WTC11 (cell line): ENCODE results near the gene FHL3. TPM values are rescaled to one million over a fixed set of nuclear protein-coding genes. Genes with fewer than 3 reads are reported as not detected.

Experiments
- ATAC-seq: fragments of 200-7000 bp; cut with Tn5 transposase; 2 replicates; pipeline ENCODE4 v1.10.0; 2021; ENCODE audit warnings: mild to moderate bottlenecking, moderate library complexity
- Bru-seq: library from RNA; stranded (reverse); fragments of 400-500 nt; gene quantifications from one replicate; lab custom pipeline; 2021; lab: Mats Ljungman, UMichigan
- CTCF ChIA-PET: fragments of 300-600 bp; sonication (Branson Sonifier 250); formaldehyde crosslinking; loops from one replicate; lab custom pipeline; 2021; ENCODE audit warnings: antibody characterized with exemption; lab: Charles Lee
- POLR2A ChIA-PET: fragments of 350-600 bp; sonication (Branson Sonifier 250); formaldehyde crosslinking; loops from one replicate; lab custom pipeline; 2021; ENCODE audit warnings: antibody characterized with exemption; lab: Charles Lee
- DNase-seq: peaks from one replicate; pipeline ENCODE4 v3.0.0; 2021; ENCODE audit warnings: low spot score
- H3K27ac Mint-ChIP-seq: 2 replicates; pipeline ENCODE4 v1.8.0; 2021; ENCODE audit warnings: mixed read lengths
- H3K27me3 Mint-ChIP-seq: 2 replicates; pipeline ENCODE4 v1.8.0; 2021; ENCODE audit warnings: low read depth, mild to moderate bottlenecking, moderate library complexity, mixed read lengths
- H3K36me3 Mint-ChIP-seq: 2 replicates; pipeline ENCODE4 v1.8.0; 2021; ENCODE audit warnings: mixed read lengths
- H3K4me1 Mint-ChIP-seq: 2 replicates; pipeline ENCODE4 v1.8.0; 2022; ENCODE audit warnings: mixed read lengths
- H3K4me3 Mint-ChIP-seq: 2 replicates; pipeline ENCODE4 v1.8.0; 2021; ENCODE audit warnings: mild to moderate bottlenecking, moderate library complexity, mixed read lengths
- H3K9me3 Mint-ChIP-seq: 2 replicates; pipeline ENCODE4 v1.8.0; 2021; ENCODE audit warnings: mixed read lengths
- ATF1 ChIP-seq: sonication (generic); formaldehyde crosslinking; IDR thresholded peaks from 2 replicates; pipeline ENCODE4 v1.8.1; 2023; ENCODE audit warnings: mild to moderate bottlenecking, moderate library complexity, missing genetic modification reagents
- KAT7 ChIP-seq: sonication (generic); formaldehyde crosslinking; IDR thresholded peaks from 2 replicates; pipeline ENCODE4 v1.8.1; 2023; ENCODE audit warnings: missing genetic modification reagents, mild to moderate bottlenecking, borderline replicate concordance
- MYBL2 ChIP-seq: sonication (generic); formaldehyde crosslinking; IDR thresholded peaks from 2 replicates; pipeline ENCODE4 v1.8.1; 2023; ENCODE audit warnings: mild to moderate bottlenecking, moderate library complexity, missing genetic modification reagents
- PRRX2 ChIP-seq: fragments of 250-450 bp; sonication (Bioruptor Pico); IDR thresholded peaks from 2 replicates; pipeline ENCODE4 v1.8.0; 2021; ENCODE audit warnings: mild to moderate bottlenecking
- SP1 ChIP-seq: sonication (generic); formaldehyde crosslinking; conservative IDR thresholded peaks from 2 replicates; pipeline ENCODE4 v1.8.1; 2022; ENCODE audit warnings: missing genetic modification reagents
- ZNF138 ChIP-seq: sonication (generic); formaldehyde crosslinking; conservative IDR thresholded peaks from 2 replicates; pipeline ENCODE4 v1.8.1; 2022; ENCODE audit warnings: mild to moderate bottlenecking, moderate library complexity, missing genetic modification reagents
- ZNF423 ChIP-seq: fragments of 250-450 bp; sonication (Bioruptor Pico); IDR thresholded peaks from 2 replicates; pipeline ENCODE4 v2.1.2; 2022; ENCODE audit warnings: mild to moderate bottlenecking, moderate library complexity
- long read RNA-seq, 3 experiments: library from RNA in 1 of 3; library from capped mRNA in 1 of 3; library from polyadenylated mRNA in 1 of 3; unstranded in 2 of 3; stranded (forward) in 1 of 3; transcript quantifications; one replicate each; pipeline ENCODE4 v2.0.0, GENCODE V29; 2021
- total RNA-seq: library from RNA; stranded (reverse); gene quantifications from 3 replicates; pipeline ENCODE4 v1.2.3, GENCODE V29; 2021
- TF ChIP-seq, protein P1 (sequence below): sonication (generic); formaldehyde crosslinking; IDR thresholded peaks from 2 replicates; pipeline ENCODE4 v1.8.0; 2022; ENCODE audit warnings: mild to moderate bottlenecking, missing genetic modification reagents
- TF ChIP-seq, protein P2 (sequence below): sonication (generic); formaldehyde crosslinking; IDR thresholded peaks from 2 replicates; pipeline ENCODE4 v1.8.1; 2023; ENCODE audit warnings: mild to moderate bottlenecking, missing genetic modification reagents, borderline replicate concordance
- TF ChIP-seq, protein P3 (sequence below): sonication (generic); formaldehyde crosslinking; IDR thresholded peaks from 2 replicates; pipeline ENCODE4 v1.8.1; 2022; ENCODE audit warnings: low read depth, mild to moderate bottlenecking, moderate library complexity, missing genetic modification reagents, borderline replicate concordance
- TF ChIP-seq, protein P4 (sequence below): sonication (generic); formaldehyde crosslinking; IDR thresholded peaks from 2 replicates; pipeline ENCODE4 v1.8.0; 2022; ENCODE audit warnings: mild to moderate bottlenecking, missing genetic modification reagents

Gene FHL3, protein sequence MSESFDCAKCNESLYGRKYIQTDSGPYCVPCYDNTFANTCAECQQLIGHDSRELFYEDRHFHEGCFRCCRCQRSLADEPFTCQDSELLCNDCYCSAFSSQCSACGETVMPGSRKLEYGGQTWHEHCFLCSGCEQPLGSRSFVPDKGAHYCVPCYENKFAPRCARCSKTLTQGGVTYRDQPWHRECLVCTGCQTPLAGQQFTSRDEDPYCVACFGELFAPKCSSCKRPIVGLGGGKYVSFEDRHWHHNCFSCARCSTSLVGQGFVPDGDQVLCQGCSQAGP
- total RNA-seq (28.1 to 34.4 TPM (median 28.1 TPM) in 3 replicates), Bru-seq, nascent RNA (percentile 75 among the genes with signal in this experiment)
- long read RNA-seq, experiment 1, transcript FHL3-201 (6 exons, 1,647 nt): major isoform, 42 of 78 reads
- long read RNA-seq, experiment 1, transcript FHL3-203 (6 exons, 1,091 nt): minor isoform, 27 of 78 reads
- long read RNA-seq, experiment 1, partial matches to known transcripts: 2 of 78 reads
- long read RNA-seq, experiment 1, other reads (novel, unspliced or antisense): 7 of 78 reads
- long read RNA-seq, experiment 2, transcript FHL3-201 (6 exons, 1,647 nt): major isoform, 15 of 50 reads
- long read RNA-seq, experiment 2, transcript FHL3-203 (6 exons, 1,091 nt): minor isoform, 11 of 50 reads
- long read RNA-seq, experiment 2, partial matches to known transcripts: 11 of 50 reads
- long read RNA-seq, experiment 2, other reads (novel, unspliced or antisense): 13 of 50 reads
- long read RNA-seq, experiment 3, transcript FHL3-203 (6 exons, 1,091 nt): major isoform, 19 of 24 reads
- long read RNA-seq, experiment 3, partial matches to known transcripts: 0 of 24 reads
- long read RNA-seq, experiment 3, other reads (novel, unspliced or antisense): 5 of 24 reads

DNA sequence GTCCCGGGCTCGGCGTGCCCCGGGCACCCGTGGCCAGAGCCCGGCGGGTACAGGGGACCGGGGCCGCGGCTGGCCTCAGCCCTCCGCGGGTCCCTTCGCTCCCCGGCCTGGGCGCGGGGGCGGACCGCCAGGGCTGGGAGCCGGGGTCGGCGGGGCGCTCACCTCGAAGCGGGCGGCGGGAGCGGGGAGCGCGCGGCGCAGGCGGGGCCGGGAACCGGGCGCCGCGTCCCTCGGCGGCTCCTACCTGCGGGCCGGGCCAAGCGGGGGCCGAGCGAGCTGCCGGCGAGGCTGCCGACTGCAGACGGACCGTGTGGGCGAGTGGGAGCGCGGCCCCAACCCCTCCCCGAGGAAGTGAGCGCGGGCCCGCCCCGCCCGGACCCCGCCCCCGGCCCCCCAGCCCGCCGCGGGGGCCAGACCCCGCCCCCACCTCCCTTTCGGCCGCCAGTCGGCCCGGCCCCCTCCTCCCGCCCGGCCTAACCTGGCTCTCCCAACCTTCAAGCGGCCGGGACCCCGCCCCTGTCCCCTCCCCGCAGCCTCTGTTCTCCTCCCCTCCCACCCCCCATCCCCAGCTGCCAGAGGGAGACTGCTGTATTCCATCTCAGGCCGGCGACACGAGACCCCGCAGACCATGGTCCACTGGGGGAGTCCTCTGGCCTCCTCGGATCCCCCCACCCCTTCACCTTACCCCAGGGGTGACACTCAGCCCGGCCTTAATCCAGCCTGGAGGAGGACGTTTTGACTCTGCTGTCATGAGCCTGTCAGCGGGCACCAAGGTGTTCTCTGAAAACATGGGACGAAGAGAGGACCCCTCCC lies at the start of gene FHL3:
TSS of gene FHL3 (minus strand) at position 320 of the 813 bp plus-strand sequence. CDS start 6,102 bp downstream, outside the sequence.
- ChIA-PET CTCF (interaction anchor here (0.6 kb wide), 2 partner anchors 14 to 150 kb away, joined by 3 read pairs; no protein-coding TSS in a partner anchor), POLR2A (interaction anchor here (1.0 kb wide), 1 partner anchor 9 kb away, joined by 3 read pairs; no protein-coding TSS in a partner anchor)
- Mint-ChIP-seq H3K36me3 (no peaks in the 10 kb centered on the region), H3K4me3 (peak within 1 kb of the TSS; percentile 75), H3K4me1 (peaks cover 48% of the 10 kb centered on the region), H3K27ac (peak within 1 kb of the TSS; percentile 48), H3K9me3 (no peaks in the 10 kb centered on the region), H3K27me3 (peaks cover 4% of the 10 kb centered on the region; the same call in 1 of the 2 replicates)
- TF ChIP-seq MYBL2 (CRISPR knock-in tag) (no peak), PRRX2 (CRISPR knock-in tag) (no peak), SP1 (CRISPR knock-in tag) (peak; percentile 52; the same call in 1 of the 2 replicates), ZNF423 (no peak), KAT7 (CRISPR knock-in tag) (no peak)
- ATAC-seq (peak; percentile 68), DNase-seq (peak; percentile 84)

DNA sequence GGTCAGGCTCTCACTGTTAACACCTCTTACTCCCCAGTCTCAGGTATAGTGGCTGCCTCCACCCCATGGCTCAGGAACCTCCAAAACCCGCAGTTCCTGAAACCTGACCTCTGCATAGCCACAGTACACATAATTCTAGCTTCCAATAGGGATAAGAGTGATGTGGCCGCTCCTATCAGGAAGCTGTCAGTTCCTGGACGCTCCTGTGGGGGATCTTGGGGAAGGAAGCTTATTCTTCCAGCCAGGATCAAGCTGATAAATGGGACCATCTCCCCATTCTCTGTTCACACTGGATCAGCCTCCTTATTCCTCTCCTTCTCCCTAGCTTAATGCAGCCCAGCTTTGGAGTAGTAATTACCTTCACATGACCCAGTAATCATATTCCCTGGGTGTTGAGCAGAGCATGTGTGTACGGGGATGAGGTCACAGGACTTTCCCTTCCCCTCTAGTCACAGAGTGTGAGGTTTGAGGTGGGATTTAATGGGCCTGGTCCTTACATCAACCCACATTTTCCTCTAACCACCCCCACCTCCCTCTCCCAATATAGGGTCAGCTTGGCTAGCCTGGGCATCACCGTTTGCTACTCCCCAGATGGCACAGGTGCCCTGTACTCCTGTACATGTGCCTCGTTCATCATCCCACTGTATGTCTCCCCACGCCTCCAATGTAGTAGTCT lies 48.2 kb upstream of the FHL3 start:
- H3K9me3 Mint-ChIP-seq: no peaks in the 10 kb centered on the region
- no peak overlapping the region for H3K4me3 Mint-ChIP-seq
- no peak for DNase-seq
- POLR2A ChIA-PET: interaction anchor here (1.2 kb wide), 2 partner anchors 24 to 42 kb away, joined by 3 to 4 read pairs; no protein-coding TSS in a partner anchor
- ATAC-seq: peak; percentile 62
- CTCF ChIA-PET: interaction anchor here (0.8 to 4.6 kb wide), 24 partner anchors 9 to 468 kb away, joined by 3 to 67 read pairs (median 4); no protein-coding TSS in a partner anchor
- H3K36me3 Mint-ChIP-seq: no peaks in the 10 kb centered on the region
- no peak overlapping the region for H3K27ac Mint-ChIP-seq
- TF ChIP-seq, protein P1, sequence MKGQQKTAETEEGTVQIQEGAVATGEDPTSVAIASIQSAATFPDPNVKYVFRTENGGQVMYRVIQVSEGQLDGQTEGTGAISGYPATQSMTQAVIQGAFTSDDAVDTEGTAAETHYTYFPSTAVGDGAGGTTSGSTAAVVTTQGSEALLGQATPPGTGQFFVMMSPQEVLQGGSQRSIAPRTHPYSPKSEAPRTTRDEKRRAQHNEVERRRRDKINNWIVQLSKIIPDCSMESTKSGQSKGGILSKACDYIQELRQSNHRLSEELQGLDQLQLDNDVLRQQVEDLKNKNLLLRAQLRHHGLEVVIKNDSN (CRISPR knock-in tag): no peak
- TF ChIP-seq, protein P2, sequence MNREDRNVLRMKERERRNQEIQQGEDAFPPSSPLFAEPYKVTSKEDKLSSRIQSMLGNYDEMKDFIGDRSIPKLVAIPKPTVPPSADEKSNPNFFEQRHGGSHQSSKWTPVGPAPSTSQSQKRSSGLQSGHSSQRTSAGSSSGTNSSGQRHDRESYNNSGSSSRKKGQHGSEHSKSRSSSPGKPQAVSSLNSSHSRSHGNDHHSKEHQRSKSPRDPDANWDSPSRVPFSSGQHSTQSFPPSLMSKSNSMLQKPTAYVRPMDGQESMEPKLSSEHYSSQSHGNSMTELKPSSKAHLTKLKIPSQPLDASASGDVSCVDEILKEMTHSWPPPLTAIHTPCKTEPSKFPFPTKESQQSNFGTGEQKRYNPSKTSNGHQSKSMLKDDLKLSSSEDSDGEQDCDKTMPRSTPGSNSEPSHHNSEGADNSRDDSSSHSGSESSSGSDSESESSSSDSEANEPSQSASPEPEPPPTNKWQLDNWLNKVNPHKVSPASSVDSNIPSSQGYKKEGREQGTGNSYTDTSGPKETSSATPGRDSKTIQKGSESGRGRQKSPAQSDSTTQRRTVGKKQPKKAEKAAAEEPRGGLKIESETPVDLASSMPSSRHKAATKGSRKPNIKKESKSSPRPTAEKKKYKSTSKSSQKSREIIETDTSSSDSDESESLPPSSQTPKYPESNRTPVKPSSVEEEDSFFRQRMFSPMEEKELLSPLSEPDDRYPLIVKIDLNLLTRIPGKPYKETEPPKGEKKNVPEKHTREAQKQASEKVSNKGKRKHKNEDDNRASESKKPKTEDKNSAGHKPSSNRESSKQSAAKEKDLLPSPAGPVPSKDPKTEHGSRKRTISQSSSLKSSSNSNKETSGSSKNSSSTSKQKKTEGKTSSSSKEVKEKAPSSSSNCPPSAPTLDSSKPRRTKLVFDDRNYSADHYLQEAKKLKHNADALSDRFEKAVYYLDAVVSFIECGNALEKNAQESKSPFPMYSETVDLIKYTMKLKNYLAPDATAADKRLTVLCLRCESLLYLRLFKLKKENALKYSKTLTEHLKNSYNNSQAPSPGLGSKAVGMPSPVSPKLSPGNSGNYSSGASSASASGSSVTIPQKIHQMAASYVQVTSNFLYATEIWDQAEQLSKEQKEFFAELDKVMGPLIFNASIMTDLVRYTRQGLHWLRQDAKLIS (CRISPR knock-in tag): no peak
- TF ChIP-seq, protein P3, sequence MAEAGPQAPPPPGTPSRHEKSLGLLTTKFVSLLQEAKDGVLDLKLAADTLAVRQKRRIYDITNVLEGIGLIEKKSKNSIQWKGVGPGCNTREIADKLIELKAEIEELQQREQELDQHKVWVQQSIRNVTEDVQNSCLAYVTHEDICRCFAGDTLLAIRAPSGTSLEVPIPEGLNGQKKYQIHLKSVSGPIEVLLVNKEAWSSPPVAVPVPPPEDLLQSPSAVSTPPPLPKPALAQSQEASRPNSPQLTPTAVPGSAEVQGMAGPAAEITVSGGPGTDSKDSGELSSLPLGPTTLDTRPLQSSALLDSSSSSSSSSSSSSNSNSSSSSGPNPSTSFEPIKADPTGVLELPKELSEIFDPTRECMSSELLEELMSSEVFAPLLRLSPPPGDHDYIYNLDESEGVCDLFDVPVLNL (CRISPR knock-in tag): no peak
- TF ChIP-seq, protein P4, sequence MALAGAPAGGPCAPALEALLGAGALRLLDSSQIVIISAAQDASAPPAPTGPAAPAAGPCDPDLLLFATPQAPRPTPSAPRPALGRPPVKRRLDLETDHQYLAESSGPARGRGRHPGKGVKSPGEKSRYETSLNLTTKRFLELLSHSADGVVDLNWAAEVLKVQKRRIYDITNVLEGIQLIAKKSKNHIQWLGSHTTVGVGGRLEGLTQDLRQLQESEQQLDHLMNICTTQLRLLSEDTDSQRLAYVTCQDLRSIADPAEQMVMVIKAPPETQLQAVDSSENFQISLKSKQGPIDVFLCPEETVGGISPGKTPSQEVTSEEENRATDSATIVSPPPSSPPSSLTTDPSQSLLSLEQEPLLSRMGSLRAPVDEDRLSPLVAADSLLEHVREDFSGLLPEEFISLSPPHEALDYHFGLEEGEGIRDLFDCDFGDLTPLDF (CRISPR knock-in tag): no peak
- TF ChIP-seq ATF1 (CRISPR knock-in tag) (no peak), ZNF138 (CRISPR knock-in tag) (no peak)
- H3K27me3 Mint-ChIP-seq: peaks cover 5% of the 10 kb centered on the region
- peaks cover 41% of the 10 kb centered on the region for H3K4me1 Mint-ChIP-seq
